ENCODE measurements around the gene PDSS1.

PDSS1 gene

GRCh38 chr10:26698909-26699308 lies 1.4 kb downstream of the PDSS1 start:
- no peak for DNase-seq

GRCh38 chr10:26699631-26700030 lies 2.1 kb downstream of the PDSS1 start:
- DNase-seq: no peak

GRCh38 chr10:26700884-26701630 lies 3.6 kb downstream of the PDSS1 start:
- DNase-seq: no peak

- DNase-seq: no peak
These were observed 5.6 kb downstream of the PDSS1 start for GRCh38 chr10:26703096-26703495.

GRCh38 chr10:26703974-26704373 lies 6.5 kb downstream of the PDSS1 start:
- DNase-seq: no peak

- DNase-seq: no peak
These were observed 8.7 kb downstream of the PDSS1 start for GRCh38 chr10:26706206-26706605.

GRCh38 chr10:26706936-26707335 lies 9.4 kb downstream of the PDSS1 start:
- DNase-seq: no peak

- DNase-seq: no peak
These were observed 13.8 kb downstream of the PDSS1 start for GRCh38 chr10:26711324-26711723.

GRCh38 chr10:26714415-26715136 lies 17.1 kb downstream of the PDSS1 start:
- no peak for DNase-seq

GRCh38 chr10:26715137-26715487 lies 17.6 kb downstream of the PDSS1 start:
- DNase-seq: no peak

GRCh38 chr10:26717476-26717875 lies 20.0 kb downstream of the PDSS1 start:
- no peak for DNase-seq

GRCh38 chr10:26721561-26721960 lies 24.1 kb downstream of the PDSS1 start:
- DNase-seq: no peak

GRCh38 chr10:26723016-26723415 lies 25.5 kb downstream of the PDSS1 start:
- DNase-seq: no peak

- peak in 39 of 56 donors; percentile 5 to 79 (median 31) for DNase-seq
These were observed 28.6 kb downstream of the PDSS1 start for GRCh38 chr10:26725837-26726727.

GRCh38 chr10:26727005-26727404 lies 29.5 kb downstream of the PDSS1 start:
- no peak for DNase-seq

GRCh38 chr10:26728957-26729356 lies 31.5 kb downstream of the PDSS1 start:
- DNase-seq: no peak

- DNase-seq: no peak
These were observed 31.9 kb downstream of the PDSS1 start for GRCh38 chr10:26729395-26729794.

- DNase-seq: no peak
These were observed 33.1 kb downstream of the PDSS1 start for GRCh38 chr10:26730552-26730951.

- DNase-seq: peak in 40 of 56 donors; percentile 9 to 72 (median 28)
These were observed 36.5 kb downstream of the PDSS1 start for GRCh38 chr10:26733750-26734568.

GRCh38 chr10:26735435-26735834 lies 37.9 kb downstream of the PDSS1 start:
- no peak for DNase-seq

- DNase-seq: peak in 17 of 56 donors; percentile 5 to 59 (median 17)
These were observed 40.2 kb downstream of the PDSS1 start for GRCh38 chr10:26737730-26738129.

Measured in amygdala (tissue), 56 donors.